ENCODE measurements around the gene PCGF2.
"Not testable (repeated sequence)": the region's sequence is repeated elsewhere in the genome, so short reads cannot be mapped to it uniquely, and the experiment has no call there.

- not testable (repeated sequence) for TF ChIP-seq CREB1 (IDR thresholded peaks at IDR 0.05; ENCODE audit: low read depth); CTCF (IDR thresholded peaks at IDR 0.05 in 2 of 3, conservative IDR thresholded peaks at IDR 0.05 in 1 of 3; ENCODE audit: control insufficient read depth in 2 of 3, extremely low read depth in 1 of 3, insufficient read depth in 1 of 3, low read depth in 3 of 3, low read length in 3 of 3)
Measured at GRCh38 chr17:38726145-38726544, 22.0 kb downstream of the PCGF2 start.

Data from GM12878 (cell line).